ENCODE measurements around the gene PRPH. TPM values are rescaled to one million over a fixed set of nuclear protein-coding genes. Genes with fewer than 3 reads are reported as not detected.

PRPH gene
- total RNA-seq, 1 donor from 2014 or later: 0.70 TPM

GRCh38 chr12:49344486-49345050, 49.6 kb downstream of the PRPH start:
- Mint-ChIP-seq H3K4me3 (peak overlapping the region; percentile 51), H3K36me3 (ENCODE audit: low read depth) (no peaks in the 10 kb centered on the region)
- TF ChIP-seq, protein P1, sequence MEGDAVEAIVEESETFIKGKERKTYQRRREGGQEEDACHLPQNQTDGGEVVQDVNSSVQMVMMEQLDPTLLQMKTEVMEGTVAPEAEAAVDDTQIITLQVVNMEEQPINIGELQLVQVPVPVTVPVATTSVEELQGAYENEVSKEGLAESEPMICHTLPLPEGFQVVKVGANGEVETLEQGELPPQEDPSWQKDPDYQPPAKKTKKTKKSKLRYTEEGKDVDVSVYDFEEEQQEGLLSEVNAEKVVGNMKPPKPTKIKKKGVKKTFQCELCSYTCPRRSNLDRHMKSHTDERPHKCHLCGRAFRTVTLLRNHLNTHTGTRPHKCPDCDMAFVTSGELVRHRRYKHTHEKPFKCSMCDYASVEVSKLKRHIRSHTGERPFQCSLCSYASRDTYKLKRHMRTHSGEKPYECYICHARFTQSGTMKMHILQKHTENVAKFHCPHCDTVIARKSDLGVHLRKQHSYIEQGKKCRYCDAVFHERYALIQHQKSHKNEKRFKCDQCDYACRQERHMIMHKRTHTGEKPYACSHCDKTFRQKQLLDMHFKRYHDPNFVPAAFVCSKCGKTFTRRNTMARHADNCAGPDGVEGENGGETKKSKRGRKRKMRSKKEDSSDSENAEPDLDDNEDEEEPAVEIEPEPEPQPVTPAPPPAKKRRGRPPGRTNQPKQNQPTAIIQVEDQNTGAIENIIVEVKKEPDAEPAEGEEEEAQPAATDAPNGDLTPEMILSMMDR (conservative IDR thresholded peaks at IDR 0.05): no peak

DNA sequence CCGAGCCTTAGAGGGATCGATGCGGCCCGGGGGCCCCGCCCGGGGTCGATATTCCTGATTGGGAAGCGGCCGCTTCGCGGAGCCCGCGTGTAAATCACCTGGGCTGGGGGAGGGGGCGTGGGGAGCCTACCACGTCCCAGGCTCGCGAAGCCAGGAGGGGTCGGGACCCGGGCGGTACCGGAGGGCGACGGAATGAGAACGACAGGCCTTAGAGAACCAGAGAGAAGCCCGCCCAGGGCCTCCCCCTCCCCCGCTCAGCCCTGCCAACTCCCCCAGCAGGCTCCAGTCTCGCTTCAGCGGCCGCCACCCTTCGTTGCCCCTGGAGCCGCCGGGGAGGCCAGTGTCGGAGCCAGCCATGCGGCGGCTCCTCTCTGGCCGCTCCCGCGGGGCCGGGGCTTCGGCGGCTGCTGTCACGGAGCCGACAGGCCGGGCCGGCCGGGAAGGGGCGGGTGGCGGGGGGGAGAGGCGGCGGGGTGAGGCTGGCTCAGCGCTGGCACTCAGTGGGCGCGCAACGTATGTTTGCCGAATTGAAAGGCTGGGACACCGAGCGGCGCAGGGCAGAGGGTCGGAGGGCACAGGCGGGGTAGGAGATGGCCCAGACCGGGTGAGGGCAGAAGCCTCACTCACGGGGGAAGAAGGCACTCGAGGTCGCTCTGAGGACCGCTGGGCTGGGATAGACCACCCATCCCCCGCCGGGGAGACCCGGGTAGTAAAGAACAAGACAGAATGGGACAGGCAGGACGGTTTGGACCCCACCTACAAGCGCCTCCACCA, 50.3 kb downstream of the PRPH start:
- no peak for DNase-seq (ENCODE audit: low read depth, low spot score)
- Mint-ChIP-seq H3K36me3 (ENCODE audit: low read depth) (no peaks in the 10 kb centered on the region), H3K4me1 (peaks cover 49% of the 10 kb centered on the region), H3K27me3 (ENCODE audit: low read depth) (peaks cover 90% of the 10 kb centered on the region), H3K4me3 (peak overlapping the region; percentile 74), H3K27ac (ENCODE audit: unreplicated experiment) (no peak overlapping the region), H3K9me3 (no peaks in the 10 kb centered on the region)
- TF ChIP-seq, protein P1 (conservative IDR thresholded peaks at IDR 0.05): no peak

More at GRCh38 chr12:49344486-49345050, 49.6 kb downstream of the PRPH start:
- H3K4me1 Mint-ChIP-seq: peaks cover 52% of the 10 kb centered on the region
- H3K27me3 Mint-ChIP-seq (ENCODE audit: low read depth): peaks cover 96% of the 10 kb centered on the region
- H3K27ac Mint-ChIP-seq (ENCODE audit: unreplicated experiment): no peak overlapping the region
- no peak for DNase-seq (ENCODE audit: low read depth, low spot score)
- no peaks in the 10 kb centered on the region for H3K9me3 Mint-ChIP-seq

DNA sequence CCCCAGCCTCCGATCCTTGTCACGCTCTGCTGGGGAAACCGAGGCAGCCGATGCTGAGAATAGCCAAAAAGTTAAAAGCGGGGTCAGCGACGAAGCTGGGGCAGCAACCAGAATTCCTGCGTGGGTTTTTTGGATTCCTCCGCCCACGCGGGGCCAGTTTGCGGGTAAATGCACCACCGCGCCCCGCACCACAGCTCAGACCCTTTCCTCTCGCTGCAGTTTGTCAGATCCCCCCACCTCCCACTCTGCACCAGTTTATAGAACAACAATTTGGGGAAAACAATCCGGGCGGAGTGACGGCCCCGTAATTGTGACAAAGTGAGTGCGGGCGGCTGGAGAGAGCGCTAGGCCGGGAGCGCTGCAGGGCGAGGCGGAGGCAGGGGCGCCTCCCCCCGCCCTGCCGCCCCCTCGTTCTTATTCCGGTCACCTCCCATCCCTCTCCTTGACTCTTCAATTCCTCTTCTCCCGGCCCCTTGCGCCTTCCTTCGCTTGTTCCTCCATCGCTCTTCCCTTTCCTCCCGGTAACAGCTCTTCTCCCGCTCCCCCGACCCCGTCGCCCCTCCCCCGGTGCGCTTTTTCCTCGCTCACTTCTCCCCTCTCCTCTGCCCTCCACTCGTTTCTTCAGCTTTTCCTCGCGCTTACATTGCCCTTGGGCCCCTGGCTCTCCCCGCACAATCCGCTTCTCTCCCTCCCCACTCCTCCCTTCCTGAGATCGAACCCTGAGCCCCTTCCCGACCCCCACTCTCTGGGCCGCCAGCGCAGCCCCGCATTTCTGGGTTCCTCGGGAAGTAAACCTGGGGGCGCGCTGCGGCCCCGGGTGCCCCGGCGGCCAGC, 51.1 kb downstream of the PRPH start:
- TF ChIP-seq, protein P1 (conservative IDR thresholded peaks at IDR 0.05): no peak
- no peaks in the 10 kb centered on the region for H3K9me3 Mint-ChIP-seq
- H3K36me3 Mint-ChIP-seq (ENCODE audit: low read depth): no peaks in the 10 kb centered on the region
- H3K4me3 Mint-ChIP-seq: peak overlapping the region; percentile 74
- no peak for DNase-seq (ENCODE audit: low read depth, low spot score)
- H3K4me1 Mint-ChIP-seq: peaks cover 41% of the 10 kb centered on the region
- peaks cover 88% of the 10 kb centered on the region for H3K27me3 Mint-ChIP-seq (ENCODE audit: low read depth)
- no peak overlapping the region for H3K27ac Mint-ChIP-seq (ENCODE audit: unreplicated experiment)

DNA sequence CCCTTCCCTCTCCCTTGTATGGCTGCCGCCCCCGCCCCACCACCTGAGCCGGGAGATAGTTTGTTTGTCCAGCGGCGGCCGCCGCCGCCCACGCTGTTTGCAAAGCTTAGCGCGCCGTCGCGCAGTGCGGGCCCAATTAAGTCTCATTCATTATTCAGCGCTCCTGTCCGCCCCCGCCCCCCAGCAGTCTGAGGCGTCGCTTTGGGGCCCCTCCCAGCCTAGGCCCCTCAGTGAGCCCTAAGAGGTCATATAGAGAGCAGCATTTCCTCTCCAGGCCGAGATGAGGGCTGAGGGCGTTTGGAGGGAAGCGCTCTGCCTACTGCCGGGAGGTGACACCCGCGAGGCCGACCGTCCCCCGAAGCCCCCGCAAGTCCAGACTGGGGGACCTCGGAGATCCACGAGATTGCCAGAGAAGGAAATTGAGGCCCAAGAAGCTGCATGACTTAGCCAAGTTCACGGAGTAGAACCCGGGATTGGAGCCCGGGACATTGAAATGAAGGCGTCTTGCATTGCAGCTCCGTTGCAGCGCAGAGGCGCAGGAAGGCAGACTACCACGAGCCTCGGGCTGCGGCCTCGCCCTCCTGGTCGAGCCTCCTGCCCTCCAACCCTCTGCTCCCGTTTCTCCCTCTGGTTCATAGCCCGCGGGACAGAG, 51.8 kb downstream of the PRPH start, which contains the start of gene DNAJC22:
Gene DNAJC22, plus strand, starts transcription at position 230 of the 652 bp plus-strand sequence. CDS start 1,985 bp downstream, outside the sequence.
- H3K27ac Mint-ChIP-seq (ENCODE audit: unreplicated experiment): peak within 1 kb of the TSS; percentile 50
- H3K4me1 Mint-ChIP-seq: peaks cover 37% of the 10 kb centered on the region
- H3K4me3 Mint-ChIP-seq: peak within 1 kb of the TSS; percentile 74
- DNase-seq (ENCODE audit: low read depth, low spot score): no peak
- no peaks in the 10 kb centered on the region for H3K36me3 Mint-ChIP-seq (ENCODE audit: low read depth)
- peaks cover 87% of the 10 kb centered on the region for H3K27me3 Mint-ChIP-seq (ENCODE audit: low read depth)
- H3K9me3 Mint-ChIP-seq: no peaks in the 10 kb centered on the region
- TF ChIP-seq, protein P1 (conservative IDR thresholded peaks at IDR 0.05): no peak

Data from neural crest cell (in vitro differentiated cells).